Sigmoid colon (tissue), 4 donors: ENCODE data around the gene PPM1E.

Experiments used
- POLR2A ChIP-seq, 2 donors: fragments of 450-650 bp; IDR thresholded peaks; one replicate each; pipeline ENCODE4 v1.6.1; 2016; ENCODE audit warnings: antibody characterized with exemption in 2 of 2, mild to moderate bottlenecking in 2 of 2, moderate library complexity in 2 of 2
- POLR2AphosphoS5 ChIP-seq, 4 donors: sonication (generic); formaldehyde crosslinking; IDR thresholded peaks; one replicate each; pipeline ENCODE4 v1.6.1; 2017; ENCODE audit warnings: antibody characterized with exemption in 4 of 4
- TF ChIP-seq, protein P1 (sequence below), 4 experiments: fragments of 450-650 bp in 3 of 4; fragments of 200-600 bp in 1 of 4; IDR thresholded peaks; one replicate each; pipeline ENCODE4 v1.5.1; 2016 to 2019; ENCODE audit warnings: antibody characterized with exemption in 4 of 4, mild to moderate bottlenecking in 3 of 4, moderate library complexity in 2 of 4

GRCh38 chr17:59027750-59028149 is 272.1 kb downstream of the PPM1E start:
- TF ChIP-seq POLR2AphosphoS5 (IDR thresholded peaks at IDR 0.05) (no peak), POLR2A (IDR thresholded peaks at IDR 0.05) (no peak)
- TF ChIP-seq, protein P1, sequence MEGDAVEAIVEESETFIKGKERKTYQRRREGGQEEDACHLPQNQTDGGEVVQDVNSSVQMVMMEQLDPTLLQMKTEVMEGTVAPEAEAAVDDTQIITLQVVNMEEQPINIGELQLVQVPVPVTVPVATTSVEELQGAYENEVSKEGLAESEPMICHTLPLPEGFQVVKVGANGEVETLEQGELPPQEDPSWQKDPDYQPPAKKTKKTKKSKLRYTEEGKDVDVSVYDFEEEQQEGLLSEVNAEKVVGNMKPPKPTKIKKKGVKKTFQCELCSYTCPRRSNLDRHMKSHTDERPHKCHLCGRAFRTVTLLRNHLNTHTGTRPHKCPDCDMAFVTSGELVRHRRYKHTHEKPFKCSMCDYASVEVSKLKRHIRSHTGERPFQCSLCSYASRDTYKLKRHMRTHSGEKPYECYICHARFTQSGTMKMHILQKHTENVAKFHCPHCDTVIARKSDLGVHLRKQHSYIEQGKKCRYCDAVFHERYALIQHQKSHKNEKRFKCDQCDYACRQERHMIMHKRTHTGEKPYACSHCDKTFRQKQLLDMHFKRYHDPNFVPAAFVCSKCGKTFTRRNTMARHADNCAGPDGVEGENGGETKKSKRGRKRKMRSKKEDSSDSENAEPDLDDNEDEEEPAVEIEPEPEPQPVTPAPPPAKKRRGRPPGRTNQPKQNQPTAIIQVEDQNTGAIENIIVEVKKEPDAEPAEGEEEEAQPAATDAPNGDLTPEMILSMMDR (IDR thresholded peaks at IDR 0.05), result no peak
